WTC11 (cell line): ENCODE data around the gene GUCY1A2. TPM values are rescaled to one million over a fixed set of nuclear protein-coding genes. Genes with fewer than 3 reads are reported as not detected.

Experiments
- ATAC-seq: fragments of 200-7000 bp; cut with Tn5 transposase; 2 replicates; pipeline ENCODE4 v1.10.0; 2021; ENCODE audit warnings: mild to moderate bottlenecking, moderate library complexity
- CTCF ChIA-PET: fragments of 300-600 bp; sonication (Branson Sonifier 250); formaldehyde crosslinking; loops from one replicate; lab custom pipeline; 2021; ENCODE audit warnings: antibody characterized with exemption; lab: Charles Lee
- POLR2A ChIA-PET: fragments of 350-600 bp; sonication (Branson Sonifier 250); formaldehyde crosslinking; loops from one replicate; lab custom pipeline; 2021; ENCODE audit warnings: antibody characterized with exemption; lab: Charles Lee
- DNase-seq: peaks from one replicate; pipeline ENCODE4 v3.0.0; 2021; ENCODE audit warnings: low spot score
- H3K27ac Mint-ChIP-seq: 2 replicates; pipeline ENCODE4 v1.8.0; 2021; ENCODE audit warnings: mixed read lengths
- H3K27me3 Mint-ChIP-seq: 2 replicates; pipeline ENCODE4 v1.8.0; 2021; ENCODE audit warnings: low read depth, mild to moderate bottlenecking, moderate library complexity, mixed read lengths
- H3K36me3 Mint-ChIP-seq: 2 replicates; pipeline ENCODE4 v1.8.0; 2021; ENCODE audit warnings: mixed read lengths
- H3K4me1 Mint-ChIP-seq: 2 replicates; pipeline ENCODE4 v1.8.0; 2022; ENCODE audit warnings: mixed read lengths
- H3K4me3 Mint-ChIP-seq: 2 replicates; pipeline ENCODE4 v1.8.0; 2021; ENCODE audit warnings: mild to moderate bottlenecking, moderate library complexity, mixed read lengths
- H3K9me3 Mint-ChIP-seq: 2 replicates; pipeline ENCODE4 v1.8.0; 2021; ENCODE audit warnings: mixed read lengths
- ARID4B ChIP-seq: sonication (generic); formaldehyde crosslinking; IDR thresholded peaks from 2 replicates; pipeline ENCODE4 v1.8.0; 2023; ENCODE audit warnings: missing genetic modification reagents, mild to moderate bottlenecking, borderline replicate concordance
- ATF6 ChIP-seq: sonication (generic); formaldehyde crosslinking; IDR thresholded peaks from 2 replicates; pipeline ENCODE4 v1.8.1; 2023; ENCODE audit warnings: mild to moderate bottlenecking, missing genetic modification reagents
- CBFB ChIP-seq: sonication (generic); formaldehyde crosslinking; IDR thresholded peaks from 2 replicates; pipeline ENCODE4 v1.8.1; 2022; ENCODE audit warnings: mild to moderate bottlenecking, low read depth, missing genetic modification reagents
- CTCF ChIP-seq: fragments of 200-600 bp; IDR thresholded peaks from 2 replicates; pipeline ENCODE4 v1.8.0; 2022; ENCODE audit warnings: antibody characterized with exemption
- E2F1 ChIP-seq: sonication (generic); formaldehyde crosslinking; IDR thresholded peaks from 2 replicates; pipeline ENCODE4 v1.8.0; 2022; ENCODE audit warnings: mild to moderate bottlenecking, missing genetic modification reagents
- FOXP1 ChIP-seq: sonication (generic); formaldehyde crosslinking; IDR thresholded peaks from 2 replicates; pipeline ENCODE4 v1.8.0; 2022; ENCODE audit warnings: missing genetic modification reagents, mild to moderate bottlenecking, moderate library complexity, borderline replicate concordance
- GABPB1 ChIP-seq: sonication (generic); formaldehyde crosslinking; IDR thresholded peaks from 2 replicates; pipeline ENCODE4 v1.8.1; 2023; ENCODE audit warnings: mild to moderate bottlenecking, missing genetic modification reagents
- HMGXB4 ChIP-seq: sonication (generic); formaldehyde crosslinking; IDR thresholded peaks from 2 replicates; pipeline ENCODE4 v1.8.1; 2023; ENCODE audit warnings: mild to moderate bottlenecking, moderate library complexity, missing genetic modification reagents
- IRF2 ChIP-seq: sonication (generic); formaldehyde crosslinking; IDR thresholded peaks from 2 replicates; pipeline ENCODE4 v1.8.0; 2022; ENCODE audit warnings: low read depth, missing genetic modification reagents, borderline replicate concordance
- JUN ChIP-seq: sonication (generic); formaldehyde crosslinking; IDR thresholded peaks from 2 replicates; pipeline ENCODE4 v1.8.0; 2023; ENCODE audit warnings: mild to moderate bottlenecking, missing genetic modification reagents
- MYBL2 ChIP-seq: sonication (generic); formaldehyde crosslinking; IDR thresholded peaks from 2 replicates; pipeline ENCODE4 v1.8.1; 2023; ENCODE audit warnings: mild to moderate bottlenecking, moderate library complexity, missing genetic modification reagents
- NR1H2 ChIP-seq: sonication (generic); formaldehyde crosslinking; IDR thresholded peaks from 2 replicates; pipeline ENCODE4 v1.9.0; 2021; ENCODE audit warnings: mild to moderate bottlenecking, moderate library complexity, missing genetic modification reagents
- NR3C1 ChIP-seq: sonication (generic); formaldehyde crosslinking; conservative IDR thresholded peaks from 2 replicates; pipeline ENCODE4 v1.8.1; 2023; ENCODE audit warnings: low read depth, mild to moderate bottlenecking, missing genetic modification reagents
- OVOL2 ChIP-seq: fragments of 250-450 bp; sonication (Bioruptor Pico); IDR thresholded peaks from 2 replicates; pipeline ENCODE4 v1.9.0; 2021; ENCODE audit warnings: mild to moderate bottlenecking, borderline replicate concordance
- SMAD4 ChIP-seq: sonication (generic); formaldehyde crosslinking; IDR thresholded peaks from 2 replicates; pipeline ENCODE4 v1.8.0; 2022; ENCODE audit warnings: mild to moderate bottlenecking, missing genetic modification reagents
- SOX15 ChIP-seq: fragments of 250-450 bp; sonication (Bioruptor Pico); IDR thresholded peaks from 2 replicates; pipeline ENCODE4 v1.9.0; 2021; ENCODE audit warnings: mild to moderate bottlenecking
- TCF7 ChIP-seq: sonication (generic); formaldehyde crosslinking; IDR thresholded peaks from 2 replicates; pipeline ENCODE4 v1.8.0; 2022; ENCODE audit warnings: mild to moderate bottlenecking, low read depth, missing genetic modification reagents, moderate library complexity
- USF1 ChIP-seq: sonication (generic); formaldehyde crosslinking; IDR thresholded peaks from 2 replicates; pipeline ENCODE4 v1.8.0; 2022; ENCODE audit warnings: mild to moderate bottlenecking, missing genetic modification reagents
- ZMAT4 ChIP-seq: fragments of 250-450 bp; sonication (Bioruptor Pico); IDR thresholded peaks from 2 replicates; pipeline ENCODE4 v1.9.0; 2021; ENCODE audit warnings: mild to moderate bottlenecking
- ZNF121 ChIP-seq: sonication (generic); formaldehyde crosslinking; IDR thresholded peaks from 2 replicates; pipeline ENCODE4 v1.8.0; 2023; ENCODE audit warnings: missing genetic modification reagents
- ZNF138 ChIP-seq: sonication (generic); formaldehyde crosslinking; conservative IDR thresholded peaks from 2 replicates; pipeline ENCODE4 v1.8.1; 2022; ENCODE audit warnings: mild to moderate bottlenecking, moderate library complexity, missing genetic modification reagents
- ZNF317 ChIP-seq: sonication (generic); formaldehyde crosslinking; IDR thresholded peaks from 2 replicates; pipeline ENCODE4 v1.8.1; 2023; ENCODE audit warnings: low read depth, mild to moderate bottlenecking, moderate library complexity, missing genetic modification reagents, borderline replicate concordance
- ZNF396 ChIP-seq: fragments of 250-450 bp; sonication (Bioruptor Pico); IDR thresholded peaks from 2 replicates; pipeline ENCODE4 v1.8.0; 2021; ENCODE audit warnings: mild to moderate bottlenecking, moderate library complexity, borderline replicate concordance
- ZNF416 ChIP-seq: fragments of 250-450 bp; sonication (Bioruptor Pico); IDR thresholded peaks from 2 replicates; pipeline ENCODE4 v1.9.0; 2021; ENCODE audit warnings: mild to moderate bottlenecking, inconsistent platforms
- ZNF671 ChIP-seq: fragments of 250-450 bp; sonication (Bioruptor Pico); IDR thresholded peaks from 2 replicates; pipeline ENCODE4 v1.8.0; 2021; ENCODE audit warnings: mild to moderate bottlenecking
- total RNA-seq: library from RNA; stranded (reverse); gene quantifications from 3 replicates; pipeline ENCODE4 v1.2.3, GENCODE V29; 2021

GUCY1A2 gene
- total RNA-seq, 1 experiment from 2014 or later: 0.90 TPM

GRCh38 chr11:106642331-106642730, 375.9 kb downstream of the GUCY1A2 start:
- no peak for ATAC-seq
- H3K4me3 Mint-ChIP-seq: no peak overlapping the region
- TF ChIP-seq ARID4B (CRISPR knock-in tag): no peak
- TF ChIP-seq NR1H2: no peak
- no peak for TF ChIP-seq HMGXB4
- no peak for TF ChIP-seq ZNF416
- TF ChIP-seq NR3C1 (CRISPR knock-in tag): no peak
- no peak for TF ChIP-seq ZNF671 (CRISPR knock-in tag)
- TF ChIP-seq CTCF: no peak
- TF ChIP-seq ZNF138 (CRISPR knock-in tag): no peak
- TF ChIP-seq FOXP1 (CRISPR knock-in tag): no peak
- TF ChIP-seq E2F1: no peak
- no peak for TF ChIP-seq OVOL2
- TF ChIP-seq CBFB (CRISPR knock-in tag): no peak
- no peak for TF ChIP-seq TCF7
- no peak for TF ChIP-seq SMAD4 (CRISPR knock-in tag)
- TF ChIP-seq MYBL2: no peak
- no peak for TF ChIP-seq GABPB1 (CRISPR knock-in tag)
- no peak for TF ChIP-seq ZNF396 (CRISPR knock-in tag)
- TF ChIP-seq ZNF317: no peak
- no peak for TF ChIP-seq IRF2 (CRISPR knock-in tag)

GRCh38 chr11:106632283-106632682, 386.0 kb downstream of the GUCY1A2 start:
- ChIA-PET CTCF (no interaction called here), POLR2A (no interaction called here)
- H3K4me3 Mint-ChIP-seq: no peak overlapping the region
- no peaks in the 10 kb centered on the region for H3K27me3 Mint-ChIP-seq
- no peaks in the 10 kb centered on the region for H3K4me1 Mint-ChIP-seq
- ATAC-seq (no peak), DNase-seq (no peak)
- no peak overlapping the region for H3K27ac Mint-ChIP-seq
- H3K9me3 Mint-ChIP-seq: peaks cover 27% of the 10 kb centered on the region
- H3K36me3 Mint-ChIP-seq: peaks cover 10% of the 10 kb centered on the region
- no peak for TF ChIP-seq CBFB (CRISPR knock-in tag)
- no peak for TF ChIP-seq JUN (CRISPR knock-in tag)
- TF ChIP-seq ATF6: no peak
- TF ChIP-seq ZMAT4: no peak
- TF ChIP-seq USF1 (CRISPR knock-in tag): no peak
- TF ChIP-seq ZNF121 (CRISPR knock-in tag): no peak
- TF ChIP-seq SOX15 (CRISPR knock-in tag): no peak

More at GRCh38 chr11:106642331-106642730, 375.9 kb downstream of the GUCY1A2 start:
- POLR2A ChIA-PET: no interaction called here
- peaks cover 25% of the 10 kb centered on the region for H3K9me3 Mint-ChIP-seq
- H3K27ac Mint-ChIP-seq: no peak overlapping the region
- 0 out of 2 replicates have a peak, but pooled peaks cover 3% of the 10 kb centered on the region for H3K4me1 Mint-ChIP-seq
- H3K36me3 Mint-ChIP-seq: peaks cover 9% of the 10 kb centered on the region
- CTCF ChIA-PET: no interaction called here
- no peaks in the 10 kb centered on the region for H3K27me3 Mint-ChIP-seq
- DNase-seq: no peak
